ENCODE measurements around the gene OR51E2.

Gene OR51E2

DNA sequence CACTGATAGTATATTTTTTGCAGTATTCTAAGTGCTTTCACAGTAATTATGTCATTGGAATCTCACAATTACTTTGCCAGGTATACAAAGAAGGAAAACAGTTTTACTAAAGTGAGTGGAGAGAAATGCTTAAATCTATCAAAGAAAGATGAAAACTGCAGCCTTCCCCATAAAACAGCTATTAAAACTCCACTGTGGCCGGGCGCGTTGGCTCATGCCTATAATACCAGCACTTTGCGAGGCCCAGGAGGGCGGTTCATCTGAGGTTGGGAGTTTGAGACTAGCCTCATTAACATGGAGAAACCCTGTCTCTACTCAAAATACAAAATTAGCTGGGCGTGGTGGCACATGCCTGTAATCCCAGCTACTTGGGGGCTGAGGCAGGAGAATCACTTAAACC lies 34.8 kb downstream of the OR51E2 start:
- no peak for DNase-seq

- no peak for DNase-seq
Measured at GRCh38 chr11:4658629-4659445, 38.8 kb downstream of the OR51E2 start.

DNA sequence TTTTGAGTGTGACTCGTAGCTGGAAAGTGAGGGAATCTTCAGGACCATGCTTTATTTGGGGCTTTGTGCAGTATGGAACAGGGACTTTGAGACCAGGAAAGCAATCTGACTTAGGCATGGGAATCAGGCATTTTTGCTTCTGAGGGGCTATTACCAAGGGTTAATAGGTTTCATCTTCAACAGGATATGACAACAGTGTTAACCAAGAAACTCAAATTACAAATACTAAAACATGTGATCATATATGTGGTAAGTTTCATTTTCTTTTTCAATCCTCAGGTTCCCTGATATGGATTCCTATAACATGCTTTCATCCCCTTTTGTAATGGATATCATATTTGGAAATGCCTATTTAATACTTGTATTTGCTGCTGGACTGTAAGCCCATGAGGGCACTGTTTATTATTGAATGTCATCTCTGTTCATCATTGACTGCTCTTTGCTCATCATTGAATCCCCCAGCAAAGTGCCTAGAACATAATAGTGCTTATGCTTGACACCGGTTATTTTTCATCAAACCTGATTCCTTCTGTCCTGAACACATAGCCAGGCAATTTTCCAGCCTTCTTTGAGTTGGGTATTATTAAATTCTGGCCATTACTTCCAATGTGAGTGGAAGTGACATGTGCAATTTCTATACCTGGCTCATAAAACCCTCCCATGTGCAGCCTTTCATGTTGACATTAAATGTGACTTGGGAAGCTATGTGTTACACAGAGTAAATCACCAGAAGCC lies 42.9 kb downstream of the OR51E2 start:
- DNase-seq = no peak

DNA sequence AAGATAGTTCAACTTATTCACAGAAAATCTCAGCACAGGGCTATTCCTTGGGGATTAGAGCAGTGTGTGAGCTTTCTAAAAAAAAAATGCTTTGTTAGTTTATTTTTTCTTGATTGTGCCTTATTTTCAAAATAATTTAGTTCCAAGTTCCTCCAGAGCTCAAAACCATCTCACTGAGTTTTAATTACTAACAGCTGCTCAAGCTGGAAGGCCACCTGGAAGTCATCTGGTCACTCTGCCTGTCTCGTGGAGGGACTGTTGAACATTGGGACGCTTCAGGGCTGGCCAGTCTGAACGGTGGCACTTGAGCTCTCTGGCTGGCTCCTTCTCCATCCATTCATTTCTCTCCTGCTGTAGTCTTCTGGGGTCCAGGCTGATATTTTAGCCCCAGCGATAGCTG lies 49.9 kb downstream of the OR51E2 start:
- DNase-seq = no peak

GRCh38 chr11:4645974-4646373 lies 51.7 kb downstream of the OR51E2 start:
- DNase-seq = no peak

- DNase-seq = no peak
Measured at GRCh38 chr11:4644233-4644632, 53.4 kb downstream of the OR51E2 start.

DNA sequence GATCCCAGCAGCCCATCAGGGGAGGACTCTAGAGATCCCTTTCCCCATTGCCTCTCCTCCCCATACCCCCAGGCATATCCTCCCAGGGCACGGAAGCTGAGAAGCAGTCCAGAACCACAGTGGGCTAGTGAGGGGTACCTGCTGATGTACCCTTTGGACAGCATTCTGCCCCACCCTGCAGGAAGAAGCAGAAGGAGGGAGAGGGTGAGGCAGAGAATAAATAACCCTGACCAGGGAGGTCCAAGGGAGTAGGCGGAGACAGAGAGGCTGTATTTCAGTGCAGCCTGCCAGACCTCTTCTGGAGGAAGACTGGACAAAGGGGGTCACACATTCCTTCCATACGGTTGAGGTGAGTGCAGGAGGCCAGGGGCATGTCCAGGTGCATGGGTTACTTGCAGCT lies 54.0 kb downstream of the OR51E2 start, which contains the start of gene OR51E1:
TSS of gene OR51E1 (plus strand) at position 301 of the 400 bp plus-strand sequence. CDS start 8,545 bp downstream, outside the sequence.
- no peak for DNase-seq

GRCh38 chr11:4643076-4643475 lies 54.6 kb downstream of the OR51E2 start:
- no peak for DNase-seq

- no peak for DNase-seq
Measured at GRCh38 chr11:4642043-4642442, 55.6 kb downstream of the OR51E2 start.

DNA sequence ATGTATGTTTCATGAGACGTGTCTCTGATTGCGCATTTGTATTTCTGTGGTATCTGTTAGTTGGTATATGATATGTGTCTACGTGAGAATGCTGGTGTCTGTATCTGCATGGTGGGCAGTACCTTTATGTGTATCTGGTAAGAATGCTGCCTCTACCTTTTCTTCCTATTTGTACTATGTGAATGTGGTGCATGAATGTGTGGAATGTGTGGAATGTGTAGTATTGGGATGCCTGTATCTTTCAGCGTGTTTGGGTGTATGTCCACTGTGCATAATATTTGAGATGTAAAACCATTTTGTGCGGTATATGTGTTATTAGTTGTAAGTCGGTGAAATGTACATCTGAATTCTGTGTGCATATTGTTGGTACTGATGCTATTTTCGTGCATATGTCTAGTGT lies 56.2 kb downstream of the OR51E2 start:
- DNase-seq = no peak

- DNase-seq = no peak
Measured at GRCh38 chr11:4639931-4640330, 57.7 kb downstream of the OR51E2 start.

DNA sequence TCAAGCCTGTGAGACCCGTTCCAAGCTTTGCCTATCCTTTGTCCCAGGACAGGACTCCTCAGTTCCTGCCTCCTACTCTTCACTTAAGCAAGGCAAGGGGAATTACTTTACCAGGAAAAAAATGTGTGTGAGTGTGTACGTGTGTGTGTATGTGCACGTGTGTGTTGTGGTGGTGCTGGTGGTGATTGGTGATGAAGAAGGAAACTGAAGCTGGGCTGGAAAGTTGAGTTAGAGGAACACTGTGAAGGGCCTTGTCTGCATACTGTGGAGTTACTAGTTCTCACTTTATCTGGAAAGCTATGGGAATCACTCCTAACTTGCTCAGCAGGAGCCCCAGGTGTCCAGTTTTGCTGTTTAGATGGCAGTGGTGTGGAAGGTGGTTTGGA lies 60.0 kb downstream of the OR51E2 start:
- DNase-seq = no peak

GRCh38 chr11:4636962-4637661 lies 60.5 kb downstream of the OR51E2 start, which contains the start of gene OR51D1:
TSS of gene OR51D1 (plus strand) at chr11:4637477. CDS start at chr11:4639791, 2,314 bp downstream.
- DNase-seq = peak; percentile 8 to 53

DNA sequence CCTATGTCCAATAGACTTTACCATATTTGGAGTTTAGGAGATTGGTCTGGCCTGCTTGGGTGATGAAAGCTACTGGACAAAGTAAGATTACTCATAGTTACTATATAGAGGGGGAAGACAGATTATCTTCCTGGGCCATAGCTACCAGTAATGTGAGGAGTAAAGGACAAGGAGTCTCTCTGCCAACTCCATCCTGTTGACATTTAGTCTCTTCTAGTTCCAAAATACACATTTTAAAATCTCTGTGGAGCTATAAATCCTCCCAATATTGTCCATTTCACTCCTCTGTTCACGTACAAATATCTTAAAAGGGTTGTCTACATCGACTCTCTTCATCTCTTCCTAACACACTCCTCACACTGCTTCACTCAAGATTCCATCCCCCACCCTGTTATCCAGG lies 61.5 kb downstream of the OR51E2 start:
- no peak for DNase-seq

Data from SW 1271 (cell line).